Measurements from ENCODE around the gene KRTAP1-5. TPM values are rescaled to one million over a fixed set of nuclear protein-coding genes. Genes with fewer than 3 reads are reported as not detected.
"Not testable (repeated sequence)": the region's sequence is repeated elsewhere in the genome, so short reads cannot be mapped to it uniquely, and the experiment has no call there.

KRTAP1-5 gene
- total RNA-seq, 1 donor from 2014 or later: not detected

DNA sequence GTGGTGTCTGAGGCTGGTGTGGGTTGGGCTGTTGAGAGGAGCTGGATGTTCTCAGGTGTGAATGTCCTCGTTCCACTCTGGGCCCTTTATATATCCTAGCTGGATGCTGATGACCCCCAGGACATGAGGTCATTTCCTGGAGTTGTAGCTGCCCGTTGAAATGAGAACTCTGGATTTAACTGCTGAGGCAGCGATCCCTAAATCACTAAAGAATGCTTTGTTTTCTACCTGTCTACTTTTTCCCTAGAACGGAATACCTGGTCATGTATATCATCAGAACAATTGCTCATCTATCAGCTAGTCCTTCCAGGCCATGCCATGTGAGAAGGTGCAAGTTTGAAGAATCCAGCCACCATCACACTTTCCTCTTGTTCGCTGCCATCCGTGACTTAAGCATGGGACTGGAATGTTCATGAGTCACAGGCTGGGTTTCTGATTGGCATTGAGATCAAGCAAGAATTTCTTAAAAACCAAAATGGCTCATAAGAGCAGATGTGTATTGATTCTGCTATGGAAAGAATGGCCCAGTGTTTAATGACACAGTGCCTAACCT, 33.1 kb upstream of the KRTAP1-5 start, which contains the start of gene KRTAP2-3:
KRTAP2-3 (minus strand) TSS at position 63 of the 553 bp plus-strand sequence. CDS start 64 bp downstream, outside the sequence.
- ATAC-seq: no peak
- no peak for TF ChIP-seq CTCF (IDR thresholded peaks at IDR 0.05)

DNA sequence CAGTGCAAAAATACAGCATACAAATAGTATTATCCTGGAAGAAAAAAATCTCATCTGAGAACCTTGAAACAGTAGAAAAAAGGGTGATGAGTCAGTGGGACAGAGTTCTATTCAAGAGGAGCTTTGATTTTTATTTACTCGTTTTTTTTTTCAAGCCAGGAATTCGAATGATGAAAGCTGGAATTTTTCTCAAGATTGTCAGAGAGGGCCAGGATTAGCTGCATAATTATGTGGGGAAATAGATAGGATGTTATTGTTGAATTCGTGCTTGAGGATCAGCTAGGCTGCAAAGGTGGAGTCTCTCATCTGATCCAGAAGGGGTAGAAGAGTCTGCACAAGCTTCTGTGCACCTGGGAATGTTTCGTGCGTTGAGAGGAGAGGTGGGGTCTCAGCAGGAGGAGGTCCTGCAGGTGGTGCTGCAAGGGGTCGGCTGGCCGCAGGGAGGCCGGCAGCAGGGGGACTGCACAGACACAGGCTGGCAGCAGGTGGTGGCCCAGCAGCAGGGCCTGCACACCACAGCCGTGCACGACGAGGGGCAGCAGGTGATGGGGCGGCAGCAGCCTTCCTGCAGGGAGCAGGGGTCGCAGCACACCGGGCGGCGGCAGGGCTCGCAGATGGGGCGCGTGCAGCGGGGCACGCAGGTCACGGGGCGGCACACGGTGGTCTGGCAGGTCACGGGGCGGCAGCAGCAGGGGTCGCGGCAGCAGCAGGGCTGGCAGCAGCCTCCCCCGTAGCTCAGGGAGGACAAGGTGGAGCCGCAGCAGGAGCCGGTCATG, 32.5 kb upstream of the KRTAP1-5 start:
- H3K27ac ChIP-seq; H3K36me3 ChIP-seq; DNase-seq; H3K4me1 ChIP-seq; H3K9me3 ChIP-seq; intact Hi-C loops (cut with DNase I); H3K4me3 ChIP-seq: not testable (repeated sequence)
- H3K27me3 ChIP-seq: peaks cover 12% of the 10 kb centered on the region
- peak; percentile 47 for ATAC-seq

More for the DNA sequence above, 33.1 kb upstream of the KRTAP1-5 start, which contains the start of gene KRTAP2-3:
- H3K27ac ChIP-seq: no peak within 1 kb of the TSS
- no peaks in the 10 kb centered on the region for H3K36me3 ChIP-seq
- H3K9me3 ChIP-seq: no peaks in the 10 kb centered on the region
- no peak within 1 kb of the TSS for H3K4me3 ChIP-seq
- intact Hi-C loops (cut with DNase I): no loop called here
- no peak for DNase-seq
- peaks cover 12% of the 10 kb centered on the region for H3K27me3 ChIP-seq
- no peaks in the 10 kb centered on the region for H3K4me1 ChIP-seq

DNA sequence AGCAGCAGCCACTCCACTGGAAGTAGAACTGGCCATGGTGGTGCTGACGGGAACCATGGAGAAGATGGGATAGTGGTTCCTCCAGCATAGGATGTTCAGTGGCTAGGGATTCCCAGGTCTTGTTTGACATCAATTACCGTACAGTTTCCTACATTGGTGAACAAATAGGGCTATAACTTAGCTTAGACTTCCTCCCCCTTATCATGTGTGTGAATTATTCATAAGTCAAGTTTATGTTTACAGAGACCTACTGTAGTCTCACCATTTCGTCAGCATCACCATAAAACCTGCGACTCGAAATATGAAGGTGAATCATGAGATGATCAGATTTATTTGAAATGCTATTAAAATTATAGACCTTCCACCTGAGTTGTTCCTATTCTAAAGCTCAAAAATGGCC, 31.7 kb upstream of the KRTAP1-5 start:
- H3K36me3 ChIP-seq: no peaks in the 10 kb centered on the region
- ATAC-seq (no peak), DNase-seq (no peak)
- TF ChIP-seq CTCF (IDR thresholded peaks at IDR 0.05): no peak
- intact Hi-C loops (cut with DNase I): no loop called here
- no peak overlapping the region for H3K27ac ChIP-seq
- peaks cover 12% of the 10 kb centered on the region for H3K27me3 ChIP-seq
- no peak overlapping the region for H3K4me3 ChIP-seq
- H3K9me3 ChIP-seq: no peaks in the 10 kb centered on the region
- H3K4me1 ChIP-seq: no peaks in the 10 kb centered on the region

GRCh38 chr17:41057547-41057946, 30.5 kb upstream of the KRTAP1-5 start:
- Histone ChIP-seq H3K4me3 (no peak overlapping the region), H3K4me1 (no peaks in the 10 kb centered on the region), H3K27me3 (peaks cover 9% of the 10 kb centered on the region), H3K36me3 (no peaks in the 10 kb centered on the region), H3K9me3 (no peaks in the 10 kb centered on the region), H3K27ac (no peak overlapping the region)
- ATAC-seq: no peak
- intact Hi-C loops (cut with DNase I): no loop called here
- TF ChIP-seq CTCF (IDR thresholded peaks at IDR 0.05): no peak
- DNase-seq: no peak

DNA sequence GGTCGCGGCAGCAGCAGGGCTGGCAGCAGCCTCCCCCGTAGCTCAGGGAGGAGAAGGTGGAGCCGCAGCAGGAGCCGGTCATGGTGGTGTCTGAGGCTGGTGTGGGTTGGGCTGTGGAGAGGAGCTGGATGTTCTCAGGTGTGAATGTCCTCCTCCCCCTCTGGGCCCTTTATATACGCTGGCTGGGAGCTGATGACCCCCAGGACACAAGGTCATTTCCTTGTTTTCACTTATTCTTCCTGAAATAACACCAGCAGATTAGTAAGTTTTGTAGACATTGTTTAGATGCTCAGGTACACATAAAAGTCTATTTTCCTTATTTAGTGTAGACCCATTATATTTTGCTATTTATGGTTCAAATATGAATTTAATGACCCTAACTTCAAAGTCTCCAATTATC, 28.1 kb upstream of the KRTAP1-5 start, which contains the start of gene KRTAP2-2:
KRTAP2-2 (minus strand) TSS at position 101 of the 400 bp plus-strand sequence; CDS start at position 82, 19 bp downstream.
- H3K4me3 ChIP-seq; H3K36me3 ChIP-seq; ATAC-seq; DNase-seq; H3K9me3 ChIP-seq; H3K27me3 ChIP-seq; H3K27ac ChIP-seq; H3K4me1 ChIP-seq; intact Hi-C loops (cut with DNase I): not testable (repeated sequence)

DNA sequence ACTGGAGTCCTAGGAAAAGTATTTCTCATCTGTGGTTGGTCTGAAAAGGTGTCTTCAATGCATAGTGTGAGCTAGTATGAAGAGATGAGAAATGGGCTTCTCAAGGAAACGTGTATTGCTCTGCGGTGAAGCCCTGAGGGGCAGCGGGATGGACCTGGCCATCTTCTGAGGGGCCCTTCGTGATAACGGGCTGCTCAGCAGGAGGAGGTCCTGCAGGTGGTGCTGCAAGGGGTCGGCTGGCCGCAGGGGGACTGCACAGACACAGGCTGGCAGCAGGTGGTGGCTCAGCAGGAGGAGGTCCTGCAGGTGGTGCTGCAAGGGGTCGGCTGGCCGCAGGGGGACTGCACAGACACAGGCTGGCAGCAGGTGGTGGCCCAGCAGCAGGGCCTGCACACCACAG, 27.5 kb upstream of the KRTAP1-5 start:
- H3K27me3 ChIP-seq; H3K4me3 ChIP-seq; ATAC-seq; DNase-seq; H3K4me1 ChIP-seq; intact Hi-C loops (cut with DNase I); H3K27ac ChIP-seq; H3K9me3 ChIP-seq; H3K36me3 ChIP-seq: not testable (repeated sequence)

DNA sequence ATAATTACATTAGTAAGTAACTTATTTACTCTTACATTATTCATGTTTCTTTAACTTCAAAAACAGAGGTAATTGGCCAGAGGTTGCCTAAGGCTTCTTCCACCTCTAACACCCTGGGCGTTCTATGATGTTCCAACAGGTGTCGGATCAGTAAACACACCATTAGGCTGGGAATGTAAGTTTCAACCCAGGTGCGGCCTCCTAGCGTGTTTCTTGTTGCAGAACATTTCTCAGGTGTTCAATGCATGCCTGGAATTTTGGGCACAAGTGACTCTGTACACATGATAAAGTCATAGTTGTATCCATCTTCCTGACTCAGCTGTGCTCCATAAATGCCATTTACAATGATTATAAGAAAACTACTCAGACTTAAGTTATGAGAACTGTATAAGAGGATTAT, 27.0 kb upstream of the KRTAP1-5 start:
- H3K4me3 ChIP-seq: no peak overlapping the region
- no peaks in the 10 kb centered on the region for H3K9me3 ChIP-seq
- intact Hi-C loops (cut with DNase I): no loop called here
- no peaks in the 10 kb centered on the region for H3K4me1 ChIP-seq
- DNase-seq: no peak
- peak; percentile 66 for ATAC-seq
- H3K27ac ChIP-seq: no peak overlapping the region
- H3K36me3 ChIP-seq: no peaks in the 10 kb centered on the region
- TF ChIP-seq CTCF (IDR thresholded peaks at IDR 0.05): no peak
- no peaks in the 10 kb centered on the region for H3K27me3 ChIP-seq

All from upper lobe of right lung (tissue), 1 donor.